COLO668 (cell line): ENCODE results near the gene DCAF15.
"Not testable (repeated sequence)": the region's sequence is repeated elsewhere in the genome, so short reads cannot be mapped to it uniquely, and the experiment has no call there.

Experiments used
- DNase-seq: peaks from one replicate; lab custom pipeline; 2025; ENCODE audit not compliant: unreplicated experiment; lab: John Stamatoyannopoulos, UW

Gene DCAF15

GRCh38 chr19:13952154-13952930, at the start of gene DCAF15:
Gene DCAF15, plus strand, starts transcription at chr19:13952509. Its CDS starts 4 bp downstream, at chr19:13952513.
- peak; percentile 98 for DNase-seq

GRCh38 chr19:13902993-13903555, 49.2 kb upstream of the DCAF15 start:
- peak; percentile 9 for DNase-seq

- peak; percentile 96 for DNase-seq
Observed at GRCh38 chr19:13905634-13906520, 46.4 kb upstream of the DCAF15 start, which contains the start of the genes BRME1 and CC2D1A. Gene BRME1, minus strand, starts transcription at chr19:13906117. Its CDS starts 1,225 bp downstream, at chr19:13904892. Gene CC2D1A, plus strand, starts transcription at chr19:13906201. Its CDS starts 241 bp downstream, at chr19:13906442.

- peak; percentile 60 for DNase-seq
Observed at GRCh38 chr19:13906521-13906904, 45.8 kb upstream of the DCAF15 start.

GRCh38 chr19:13906910-13907309, 45.4 kb upstream of the DCAF15 start:
- no peak for DNase-seq

DNA sequence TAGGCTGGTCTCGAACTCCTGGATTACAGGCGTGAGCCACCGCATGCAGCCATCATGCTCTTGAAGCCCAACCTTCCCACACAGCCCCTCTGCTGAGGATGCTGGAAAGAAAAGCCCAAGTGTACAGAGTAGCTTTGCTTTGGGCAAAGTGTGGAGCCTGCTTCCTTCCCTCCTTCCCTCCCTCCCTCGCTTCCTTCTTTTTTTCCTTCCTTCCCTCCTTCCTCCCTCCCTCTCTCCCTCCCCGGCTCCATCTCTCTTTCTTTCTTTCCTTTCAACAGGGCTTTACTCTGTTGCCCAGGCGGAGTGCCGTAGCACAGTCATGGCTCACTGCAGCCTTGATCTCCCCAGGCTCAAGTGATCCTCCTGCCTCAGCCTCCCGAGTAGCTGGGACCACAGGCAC, 43.6 kb upstream of the DCAF15 start:
- DNase-seq, result no peak

DNA sequence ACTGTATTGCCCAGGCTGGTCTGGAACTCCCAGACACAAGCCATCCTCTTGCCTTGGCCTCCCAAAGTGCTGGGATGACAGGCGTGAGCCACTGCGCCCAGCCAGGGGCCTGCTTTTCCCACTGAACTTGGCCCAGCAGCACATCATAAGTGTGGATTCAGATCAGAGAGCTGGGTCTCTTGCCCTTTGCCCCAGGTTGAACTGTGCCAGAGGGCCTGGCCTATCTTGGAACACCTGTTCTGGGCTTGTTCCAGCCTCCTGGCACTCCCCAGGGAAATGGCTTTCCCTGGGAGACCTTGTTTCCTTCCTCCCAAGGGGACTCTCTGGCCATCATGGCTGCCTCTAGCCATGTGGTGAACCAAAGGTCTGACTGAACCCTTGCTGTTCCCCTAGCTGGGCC, 42.9 kb upstream of the DCAF15 start:
- no peak for DNase-seq

GRCh38 chr19:13913352-13913751, 39.0 kb upstream of the DCAF15 start:
- DNase-seq, result no peak

DNA sequence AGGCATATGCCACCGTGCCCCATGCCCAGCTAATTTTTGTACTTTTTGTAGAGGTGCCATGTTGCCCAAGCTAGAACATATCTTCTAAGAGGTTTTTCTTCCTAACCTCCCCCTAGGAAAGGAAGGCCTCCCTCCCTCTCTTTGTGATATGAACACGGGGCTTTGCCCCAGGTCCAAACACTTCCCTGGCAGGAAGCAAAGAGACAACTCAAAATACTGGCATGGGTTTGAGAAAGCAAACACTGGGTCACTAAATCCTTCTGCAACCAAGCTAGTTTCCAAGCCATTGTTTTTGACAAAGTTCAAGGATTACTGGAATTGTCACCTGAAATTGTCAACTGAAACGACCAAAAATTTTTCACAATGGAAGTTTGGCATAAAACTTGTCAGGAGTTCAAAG, 37.5 kb upstream of the DCAF15 start:
- DNase-seq, result no peak

- DNase-seq, result no peak
Observed at GRCh38 chr19:13917888-13918406, 34.4 kb upstream of the DCAF15 start.

GRCh38 chr19:13918726-13919411, 33.4 kb upstream of the DCAF15 start:
- DNase-seq, result no peak

- no peak for DNase-seq
Observed at GRCh38 chr19:13920524-13920923, 31.8 kb upstream of the DCAF15 start.

DNA sequence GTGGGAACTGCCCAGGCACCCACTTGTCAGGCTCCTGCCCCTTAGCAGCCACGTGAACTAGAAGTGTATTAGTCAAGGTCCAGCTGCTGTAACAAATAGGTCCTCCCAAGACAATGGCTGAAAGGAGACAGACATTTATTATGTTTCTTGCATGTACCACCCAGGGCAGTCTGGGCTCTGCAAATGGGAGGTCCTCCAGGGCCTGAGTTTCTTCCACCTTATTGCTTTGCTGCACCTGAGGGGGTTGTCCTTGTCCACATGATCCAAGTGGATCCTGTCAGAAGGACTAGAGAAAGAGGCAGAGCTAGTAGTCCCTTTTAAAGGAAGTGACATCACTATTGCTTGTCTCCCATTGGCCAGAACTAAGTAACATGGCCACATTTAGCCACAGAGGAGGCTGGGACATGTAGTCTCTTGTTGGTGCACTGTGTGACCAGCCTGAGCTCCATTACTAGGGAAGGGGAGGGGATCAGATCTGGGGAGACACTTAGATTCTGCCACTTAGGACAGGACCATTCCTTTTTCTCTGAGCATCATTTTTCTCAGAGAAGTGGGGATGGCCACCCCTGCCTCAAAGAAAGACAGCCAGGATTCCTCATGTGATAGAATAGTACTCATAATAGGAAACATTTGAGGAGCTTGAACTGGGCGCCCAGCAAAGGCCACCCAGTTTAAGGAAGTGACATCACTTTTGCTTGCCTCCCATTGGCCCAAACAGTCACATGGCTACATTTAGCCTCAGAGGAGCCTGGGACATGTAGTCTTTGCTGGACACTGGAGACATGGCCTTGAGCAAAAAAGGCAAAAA, 31.2 kb upstream of the DCAF15 start:
- peak; percentile 22 for DNase-seq

DNA sequence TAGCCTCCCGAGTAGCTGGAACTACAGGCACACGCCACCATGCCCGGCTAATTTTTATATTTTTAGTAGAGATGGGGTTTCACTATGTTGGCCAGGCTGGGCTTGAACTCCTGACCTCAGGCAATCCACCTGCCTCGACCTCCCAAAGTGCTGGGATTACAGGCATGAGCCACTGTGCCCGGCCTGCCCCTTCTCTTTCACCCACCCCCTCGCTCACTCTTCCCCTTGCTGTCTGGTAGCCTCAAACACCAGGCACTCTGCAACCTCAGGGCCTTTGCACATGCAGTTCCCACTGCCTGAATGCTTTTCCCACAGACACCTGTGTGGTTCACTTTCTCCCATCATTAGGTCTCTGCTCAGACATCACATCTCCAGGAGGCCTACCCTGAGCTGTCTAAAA, 30.2 kb upstream of the DCAF15 start:
- not testable (repeated sequence) for DNase-seq

DNA sequence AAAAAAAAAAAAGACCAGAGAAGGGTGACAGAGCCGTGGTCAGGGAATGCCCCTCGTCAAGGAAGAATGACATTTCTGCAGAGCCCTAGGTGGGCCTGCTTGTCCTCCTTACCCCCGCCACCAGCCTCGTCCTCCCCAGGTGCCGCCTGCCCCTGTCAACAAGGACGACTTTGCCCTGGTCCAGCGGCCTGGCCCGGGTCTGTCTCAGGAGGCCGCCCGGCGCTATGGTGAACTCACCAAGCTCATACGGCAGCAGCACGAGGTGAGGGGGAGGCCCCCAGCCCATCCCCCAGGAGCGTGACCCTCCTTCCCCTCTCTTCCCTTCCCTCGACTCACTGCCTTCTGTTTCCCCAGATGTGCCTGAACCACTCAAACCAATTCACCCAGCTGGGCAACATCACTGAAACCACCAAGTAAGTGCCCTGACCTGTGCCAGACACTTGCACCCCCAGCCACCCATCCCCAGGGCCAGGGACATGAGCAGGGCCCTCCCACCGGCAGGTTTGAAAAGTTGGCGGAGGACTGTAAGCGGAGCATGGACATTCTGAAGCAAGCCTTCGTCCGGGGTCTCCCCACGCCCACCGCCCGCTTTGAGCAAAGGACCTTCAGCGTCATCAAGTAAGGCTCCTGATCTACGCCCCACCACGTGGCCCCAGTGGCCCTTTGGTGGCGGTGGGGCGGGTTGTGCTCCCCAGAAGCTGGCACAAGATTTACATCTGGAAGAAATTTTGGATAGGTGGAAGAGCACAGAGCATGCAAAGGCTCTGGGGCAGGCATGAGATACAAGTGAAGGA, 28.9 kb upstream of the DCAF15 start:
- DNase-seq, result no peak

GRCh38 chr19:13926010-13926409, 26.3 kb upstream of the DCAF15 start:
- DNase-seq, result no peak

DNA sequence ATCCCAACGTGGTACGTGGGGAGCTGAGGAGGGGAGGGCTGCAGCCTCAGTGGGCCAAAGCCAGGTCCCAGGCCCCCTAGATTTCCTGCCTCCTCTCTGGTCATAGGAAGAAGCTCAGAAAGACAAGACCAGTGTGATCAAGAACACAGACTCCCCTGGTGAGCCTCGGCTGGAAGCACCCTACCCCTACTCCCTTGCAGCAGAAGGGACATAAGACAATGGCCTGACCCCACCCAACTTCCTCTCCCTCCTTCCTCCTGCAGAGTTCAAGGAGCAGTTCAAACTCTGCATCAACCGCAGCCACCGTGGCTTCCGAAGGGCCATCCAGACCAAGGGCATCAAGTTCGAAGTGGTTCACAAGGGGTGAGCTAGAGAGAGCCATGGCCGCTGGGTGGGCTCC, 25.6 kb upstream of the DCAF15 start:
- DNase-seq, result no peak

GRCh38 chr19:13929340-13929739, 23.0 kb upstream of the DCAF15 start:
- no peak for DNase-seq

- DNase-seq, result peak; percentile 6
Observed at GRCh38 chr19:13929956-13930355, 22.4 kb upstream of the DCAF15 start.
